Endothelial cell of umbilical vein (primary cell): ENCODE measurements around the gene TENM4.

Experiments
- CTCF ChIP-seq, 2 donors: IDR thresholded peaks; 1 replicate in 1 of 2; 2 replicates in 1 of 2; pipeline ENCODE4 v1.5.1; 2011; ENCODE audit warnings: low read length in 2 of 2, mild to moderate bottlenecking in 2 of 2, moderate library complexity in 2 of 2, control low read depth in 1 of 2, inconsistent platforms in 1 of 2, low read depth in 1 of 2; ENCODE audit not compliant: insufficient read depth in 1 of 2; ENCODE audit errors: extremely low read depth in 1 of 2
- EZH2 ChIP-seq: IDR thresholded peaks from 2 replicates; pipeline ENCODE4 v1.6.1; 2012; ENCODE audit warnings: borderline replicate concordance, low read depth, mild to moderate bottlenecking, moderate library complexity, low read length, inconsistent platforms; ENCODE audit not compliant: severe bottlenecking
- POLR2A ChIP-seq: IDR thresholded peaks from 2 replicates; pipeline ENCODE4 v1.6.1; 2012; ENCODE audit warnings: low read depth, mild to moderate bottlenecking, control low read depth, low read length
- POLR2AphosphoS5 ChIP-seq: IDR thresholded peaks from 2 replicates; pipeline ENCODE4 v1.6.1; 2012; ENCODE audit warnings: low read depth, mild to moderate bottlenecking, control low read depth, low read length, moderate library complexity; ENCODE audit not compliant: insufficient read depth
- TF ChIP-seq, protein P1 (sequence below): IDR thresholded peaks from 2 replicates; pipeline ENCODE4 v1.6.1; 2011; ENCODE audit not compliant: insufficient read depth, insufficient read length

DNA sequence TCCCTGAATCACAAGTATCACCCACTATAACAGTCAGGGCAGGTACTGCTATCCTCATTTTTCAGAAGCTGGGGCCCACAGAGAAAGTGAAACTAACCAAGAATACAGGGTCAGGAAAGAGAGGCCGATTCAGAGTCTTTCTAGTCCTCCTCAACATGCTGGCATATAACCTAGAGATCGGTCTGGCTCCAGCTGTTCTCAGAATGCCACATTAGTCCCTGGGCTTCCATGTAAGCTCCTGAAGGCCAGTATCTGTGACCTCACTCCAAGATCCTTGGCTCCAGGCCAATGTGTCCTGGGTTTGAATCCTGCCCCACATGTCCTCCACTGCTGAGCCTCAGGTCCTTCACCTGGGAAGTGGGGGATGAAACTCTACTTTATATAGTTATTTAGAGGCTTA, 50.4 kb downstream of the TENM4 start:
- TF ChIP-seq CTCF (IDR thresholded peaks at IDR 0.05; ENCODE audit: extremely low read depth in 1 of 2, insufficient read depth in 1 of 2, low read depth in 1 of 2, low read length in 2 of 2) (no peak), POLR2A (no peak), EZH2 (no peak), POLR2AphosphoS5 (no peak)
- TF ChIP-seq, protein P1, sequence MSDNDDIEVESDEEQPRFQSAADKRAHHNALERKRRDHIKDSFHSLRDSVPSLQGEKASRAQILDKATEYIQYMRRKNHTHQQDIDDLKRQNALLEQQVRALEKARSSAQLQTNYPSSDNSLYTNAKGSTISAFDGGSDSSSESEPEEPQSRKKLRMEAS, result no peak
